Measurements from ENCODE around the gene HECW1.

GRCh38 chr7:43444711-43445578 is 332.5 kb downstream of the HECW1 start:
- TF ChIP-seq CTCF (conservative IDR thresholded peaks at IDR 0.05; ENCODE audit: low read length) (no peak), EZH2phosphoT487 (IDR thresholded peaks at IDR 0.05; ENCODE audit: borderline replicate concordance) (no peak)
